Brain microvascular endothelial cell (primary cell): Measurements from ENCODE around the gene TMEM117.

Experiments
- DNase-seq: peaks from one replicate; pipeline ENCODE4 v3.0.0-alpha.2; 2020
- H3K27ac ChIP-seq: fragments of 250-450 bp; sonication (Bioruptor Pico); 2 replicates; pipeline ENCODE4 v1.5.1; 2020; ENCODE audit warnings: mild to moderate bottlenecking, moderate library complexity
- H3K27me3 ChIP-seq: fragments of 250-450 bp; sonication (Bioruptor Pico); replicated peaks from 2 replicates; pipeline ENCODE4 v1.5.1; 2020; ENCODE audit warnings: mild to moderate bottlenecking
- H3K36me3 ChIP-seq: fragments of 250-450 bp; sonication (Bioruptor Pico); replicated peaks from 2 replicates; pipeline ENCODE4 v1.5.1; 2020; ENCODE audit warnings: mild to moderate bottlenecking
- H3K4me3 ChIP-seq: 2 replicates; pipeline ENCODE4 v1.5.1; 2011; ENCODE audit warnings: low read depth, mild to moderate bottlenecking, control low read depth, low read length, moderate library complexity
- CTCF ChIP-seq: IDR thresholded peaks from 2 replicates; pipeline ENCODE4 v1.5.1; 2011; ENCODE audit warnings: low read depth, mild to moderate bottlenecking, moderate library complexity, low read length, control low read depth, inconsistent platforms; ENCODE audit errors: missing control alignments
- in situ Hi-C: cut with HindIII; loops from 2 replicates; pipeline ENCODE4 v1.10.0; 2017; ENCODE audit warnings: low sequenced_read_pairs, low pct_ligation_motif_present

Gene TMEM117

GRCh38 chr12:43883311-43883710 lies 47.4 kb downstream of the TMEM117 start:
- TF ChIP-seq CTCF, result no peak
- Histone ChIP-seq H3K27ac (no peak overlapping the region), H3K36me3 (no peaks in the 10 kb centered on the region), H3K4me3 (no peak overlapping the region), H3K27me3 (no peaks in the 10 kb centered on the region)
- no peak for DNase-seq
- in situ Hi-C loops, result no loop called here

GRCh38 chr12:43883748-43884147 lies 47.9 kb downstream of the TMEM117 start:
- Histone ChIP-seq H3K27ac (no peak overlapping the region), H3K4me3 (no peak overlapping the region), H3K36me3 (no peaks in the 10 kb centered on the region), H3K27me3 (no peaks in the 10 kb centered on the region)
- DNase-seq, result no peak
- no peak for TF ChIP-seq CTCF
- in situ Hi-C loops, result no loop called here

- no peak for TF ChIP-seq CTCF
- H3K27ac ChIP-seq, result no peak overlapping the region
- in situ Hi-C loops, result no loop called here
- H3K27me3 ChIP-seq, result no peaks in the 10 kb centered on the region
- H3K36me3 ChIP-seq, result no peaks in the 10 kb centered on the region
- H3K4me3 ChIP-seq, result no peak overlapping the region
- DNase-seq, result no peak
Observed at GRCh38 chr12:43884683-43885410, 49.0 kb downstream of the TMEM117 start.

GRCh38 chr12:43887397-43887796 lies 51.5 kb downstream of the TMEM117 start:
- no peak for TF ChIP-seq CTCF
- H3K36me3 ChIP-seq, result no peaks in the 10 kb centered on the region
- in situ Hi-C loops, result no loop called here
- H3K4me3 ChIP-seq, result no peak overlapping the region
- H3K27ac ChIP-seq, result no peak overlapping the region
- no peaks in the 10 kb centered on the region for H3K27me3 ChIP-seq
- no peak for DNase-seq

GRCh38 chr12:43891856-43892574 lies 56.1 kb downstream of the TMEM117 start:
- Histone ChIP-seq H3K27me3 (no peaks in the 10 kb centered on the region), H3K36me3 (no peaks in the 10 kb centered on the region), H3K27ac (no peak overlapping the region), H3K4me3 (no peak overlapping the region)
- no peak for DNase-seq
- in situ Hi-C loops, result no loop called here
- TF ChIP-seq CTCF, result no peak
